Neuron (in vitro differentiated cells): ENCODE data around the gene C1orf56.

Source experiments
- H2AFZ ChIP-seq: one replicate; pipeline ENCODE4 v1.6.1; 2013; ENCODE audit warnings: low read depth, mild to moderate bottlenecking, inconsistent platforms, low read length, moderate library complexity
- H3K27me3 ChIP-seq: one replicate; pipeline ENCODE4 v1.6.1; 2013; ENCODE audit warnings: low read length; ENCODE audit not compliant: insufficient read depth
- H3K36me3 ChIP-seq: one replicate; pipeline ENCODE4 v1.6.1; 2013; ENCODE audit warnings: low read length; ENCODE audit not compliant: insufficient read depth
- H3K4me1 ChIP-seq: one replicate; pipeline ENCODE4 v1.6.1; 2013; ENCODE audit warnings: low read length; ENCODE audit not compliant: insufficient read depth
- H3K4me3 ChIP-seq: 2 replicates; pipeline ENCODE4 v1.5.1; 2013; ENCODE audit warnings: mild to moderate bottlenecking, low read length, moderate library complexity
- H3K9me3 ChIP-seq: one replicate; pipeline ENCODE4 v1.6.1; 2013; ENCODE audit warnings: low read length

Gene C1orf56

GRCh38 chr1:151008244-151009205 lies 39.0 kb upstream of the C1orf56 start, which contains the start of gene PRUNE1:
Gene PRUNE1, plus strand, starts transcription at chr1:151008449. Its CDS starts 184 bp downstream, at chr1:151008633.
- peak within 1 kb of the TSS; percentile 79 for H3K4me3 ChIP-seq
- no peaks in the 10 kb centered on the region for H3K27me3 ChIP-seq
- no peaks in the 10 kb centered on the region for H3K36me3 ChIP-seq
- peaks cover 46% of the 10 kb centered on the region for H3K4me1 ChIP-seq
- H3K9me3 ChIP-seq = no peaks in the 10 kb centered on the region
- H2AFZ ChIP-seq = peak within 1 kb of the TSS; percentile 51

GRCh38 chr1:151009206-151009587 lies 38.4 kb upstream of the C1orf56 start:
- peak overlapping the region; percentile 79 for H3K4me3 ChIP-seq
- peaks cover 47% of the 10 kb centered on the region for H3K4me1 ChIP-seq
- H3K27me3 ChIP-seq = no peaks in the 10 kb centered on the region
- no peaks in the 10 kb centered on the region for H3K36me3 ChIP-seq
- no peaks in the 10 kb centered on the region for H3K9me3 ChIP-seq
- peak overlapping the region; percentile 51 for H2AFZ ChIP-seq

- Histone ChIP-seq H3K9me3 (no peaks in the 10 kb centered on the region), H3K27me3 (no peaks in the 10 kb centered on the region), H3K4me1 (peaks cover 43% of the 10 kb centered on the region), H3K36me3 (no peaks in the 10 kb centered on the region), H2AFZ (no peak overlapping the region), H3K4me3 (no peak overlapping the region)
These were observed 37.7 kb upstream of the C1orf56 start for GRCh38 chr1:151009674-151010345.

GRCh38 chr1:151010346-151010726 lies 37.2 kb upstream of the C1orf56 start:
- H3K36me3 ChIP-seq = no peaks in the 10 kb centered on the region
- H3K4me3 ChIP-seq = no peak overlapping the region
- H3K27me3 ChIP-seq = no peaks in the 10 kb centered on the region
- H2AFZ ChIP-seq = no peak overlapping the region
- no peaks in the 10 kb centered on the region for H3K9me3 ChIP-seq
- peaks cover 41% of the 10 kb centered on the region for H3K4me1 ChIP-seq

GRCh38 chr1:151011154-151011850 lies 36.2 kb upstream of the C1orf56 start:
- no peaks in the 10 kb centered on the region for H3K27me3 ChIP-seq
- no peaks in the 10 kb centered on the region for H3K9me3 ChIP-seq
- H3K4me1 ChIP-seq = peaks cover 31% of the 10 kb centered on the region
- no peak overlapping the region for H3K4me3 ChIP-seq
- no peaks in the 10 kb centered on the region for H3K36me3 ChIP-seq
- no peak overlapping the region for H2AFZ ChIP-seq

- H3K9me3 ChIP-seq = no peaks in the 10 kb centered on the region
- H2AFZ ChIP-seq = no peak overlapping the region
- peaks cover 1% of the 10 kb centered on the region for H3K36me3 ChIP-seq
- H3K4me1 ChIP-seq = peaks cover 21% of the 10 kb centered on the region
- H3K4me3 ChIP-seq = no peak overlapping the region
- H3K27me3 ChIP-seq = no peaks in the 10 kb centered on the region
These were observed 34.7 kb upstream of the C1orf56 start for GRCh38 chr1:151012684-151013471.

- Histone ChIP-seq H3K27me3 (no peaks in the 10 kb centered on the region), H2AFZ (no peak overlapping the region), H3K9me3 (no peaks in the 10 kb centered on the region), H3K4me1 (peaks cover 19% of the 10 kb centered on the region), H3K4me3 (no peak overlapping the region), H3K36me3 (peaks cover 8% of the 10 kb centered on the region)
These were observed 34.0 kb upstream of the C1orf56 start for GRCh38 chr1:151013518-151013917.

- Histone ChIP-seq H3K9me3 (no peaks in the 10 kb centered on the region), H3K4me3 (no peak overlapping the region), H3K36me3 (peaks cover 23% of the 10 kb centered on the region), H2AFZ (no peak overlapping the region), H3K27me3 (no peaks in the 10 kb centered on the region), H3K4me1 (no peaks in the 10 kb centered on the region)
These were observed 22.9 kb upstream of the C1orf56 start for GRCh38 chr1:151024540-151025146.

GRCh38 chr1:151026460-151026859 lies 21.1 kb upstream of the C1orf56 start:
- Histone ChIP-seq H2AFZ (no peak overlapping the region), H3K4me3 (no peak overlapping the region), H3K4me1 (no peaks in the 10 kb centered on the region), H3K9me3 (no peaks in the 10 kb centered on the region), H3K27me3 (no peaks in the 10 kb centered on the region), H3K36me3 (peaks cover 34% of the 10 kb centered on the region)

- Histone ChIP-seq H3K4me3 (no peak overlapping the region), H2AFZ (no peak overlapping the region), H3K27me3 (no peaks in the 10 kb centered on the region), H3K4me1 (no peaks in the 10 kb centered on the region), H3K36me3 (peaks cover 45% of the 10 kb centered on the region), H3K9me3 (no peaks in the 10 kb centered on the region)
These were observed 15.4 kb upstream of the C1orf56 start for GRCh38 chr1:151032164-151032563.

- Histone ChIP-seq H3K4me3 (no peak overlapping the region), H3K27me3 (no peaks in the 10 kb centered on the region), H2AFZ (no peak overlapping the region), H3K36me3 (peaks cover 34% of the 10 kb centered on the region), H3K4me1 (no peaks in the 10 kb centered on the region), H3K9me3 (no peaks in the 10 kb centered on the region)
These were observed 12.4 kb upstream of the C1orf56 start for GRCh38 chr1:151035167-151035566.

- Histone ChIP-seq H3K36me3 (peaks cover 24% of the 10 kb centered on the region), H3K4me1 (no peaks in the 10 kb centered on the region)
These were observed 11.2 kb upstream of the C1orf56 start, which contains the start of gene BNIPL for GRCh38 chr1:151036356-151036755. Gene BNIPL, plus strand, starts transcription at chr1:151036586. Its CDS starts 140 bp downstream, at chr1:151036726.

More at GRCh38 chr1:151036356-151036755, 11.2 kb upstream of the C1orf56 start, which contains the start of gene BNIPL:
- Histone ChIP-seq H2AFZ (no peak within 1 kb of the TSS), H3K9me3 (no peaks in the 10 kb centered on the region), H3K4me3 (no peak within 1 kb of the TSS), H3K27me3 (no peaks in the 10 kb centered on the region)
